ENCODE measurements around the gene TNFRSF21. TPM values are rescaled to one million over a fixed set of nuclear protein-coding genes. Genes with fewer than 3 reads are reported as not detected.

Gene TNFRSF21
- total and polyA plus RNA-seq, 2 of the 8 experiments (the other 6 are each of a cell fraction or from before 2014, with no cell fraction given): 16.4 to 52.7 TPM

DNA sequence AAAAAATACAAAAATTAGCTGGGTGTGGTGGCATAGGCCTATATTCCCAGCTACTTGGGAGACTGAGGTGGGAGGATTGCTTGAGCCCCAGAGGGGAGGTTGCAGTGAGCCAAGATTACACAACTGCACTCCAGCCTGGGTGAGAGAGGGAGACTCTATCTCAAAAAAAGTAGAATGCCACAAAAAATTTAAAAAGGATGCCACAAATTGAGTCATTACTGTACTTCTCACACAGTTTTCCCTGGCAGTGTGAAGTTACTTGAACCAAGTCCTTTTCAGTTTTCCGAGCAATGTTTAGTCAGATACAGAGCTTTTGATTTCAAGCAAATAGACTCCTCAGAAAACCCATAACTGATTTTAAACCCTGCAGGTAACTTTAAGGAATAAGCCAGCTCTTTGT lies 53.3 kb downstream of the TNFRSF21 start:
- Histone ChIP-seq H3K23ac (ENCODE audit: insufficient read length) (no peak overlapping the region), H3K79me1 (ENCODE audit: low read depth, low read length) (peaks cover 4% of the 10 kb centered on the region), H4K5ac (ENCODE audit: insufficient read length, low read depth, low read length) (no peak overlapping the region), H3K4ac (replicated peaks; ENCODE audit: insufficient read length, low read depth, low read length) (no peak overlapping the region), H3K56ac (replicated peaks; ENCODE audit: insufficient read length, low read depth, low read length) (no peak overlapping the region), H3K36me3 (ENCODE audit: control insufficient read depth in 2 of 4, insufficient read depth in 4 of 4, low read length in 3 of 4) (peaks cover 0 to 20% (median 8%) of the 10 kb centered on the region in 4 experiments; a peak in 4 of 8 replicates), H3K23me2 (ENCODE audit: low read depth, low read length) (no peaks in the 10 kb centered on the region), H4K8ac (ENCODE audit: extremely low read depth, insufficient read depth, low read length) (no peak overlapping the region), H3K18ac (ENCODE audit: extremely low read depth, low read length) (no peak overlapping the region), H2AFZ (ENCODE audit: low read length) (no peak overlapping the region), H2BK5ac (ENCODE audit: low read depth, low read length) (no peak overlapping the region), H3K27ac (ENCODE audit: low read depth, low read length) (no peak overlapping the region; the same call in 1 of the 2 replicates), H3K79me2 (ENCODE audit: control insufficient read depth in 1 of 2, insufficient read depth in 2 of 2, low read length in 2 of 2) (peaks cover 3 to 29% of the 10 kb centered on the region in 2 experiments; a peak in 2 of 4 replicates), H3K14ac (ENCODE audit: insufficient read length) (no peak overlapping the region), H3K27me3 (replicated peaks in 1 of 4; ENCODE audit: control insufficient read depth in 3 of 4, extremely low read depth in 1 of 4, insufficient read depth in 3 of 4, low read length in 3 of 4) (no peaks in the 10 kb centered on the region), H3K4me3 (ENCODE audit: extremely low read depth in 1 of 4, insufficient read depth in 2 of 4, low read depth in 3 of 4, low read length in 4 of 4) (no peak overlapping the region), H3K4me1 (replicated peaks in 1 of 4; ENCODE audit: control insufficient read depth in 3 of 4, insufficient read depth in 4 of 4, low read length in 3 of 4) (no peaks in the 10 kb centered on the region), H2AK5ac (ENCODE audit: low read depth, low read length) (no peak overlapping the region), H2BK12ac (ENCODE audit: low read depth, low read length) (no peak overlapping the region), H2BK15ac (ENCODE audit: low read length) (no peak overlapping the region), H3K9me3 (ENCODE audit: insufficient read depth in 2 of 2, low read depth in 1 of 2, low read length in 1 of 2) (no peaks in the 10 kb centered on the region), H4K20me1 (replicated peaks in 1 of 2; ENCODE audit: control insufficient read depth in 1 of 2, insufficient read depth in 2 of 2, low read length in 2 of 2) (peaks cover 7 to 8% of the 10 kb centered on the region in 2 experiments), H4K91ac (replicated peaks; ENCODE audit: insufficient read length, low read length) (no peak overlapping the region), H3K4me2 (ENCODE audit: insufficient read depth in 1 of 2, low read depth in 2 of 2, low read length in 2 of 2) (no peak overlapping the region), H2BK120ac (replicated peaks; ENCODE audit: low read depth, low read length) (no peak overlapping the region), H2BK20ac (ENCODE audit: low read length) (no peak overlapping the region), H3K9ac (replicated peaks in 1 of 4; ENCODE audit: extremely low read depth in 1 of 4, low read depth in 3 of 4, low read length in 3 of 4) (no peak overlapping the region)
- CTCF ChIA-PET (ENCODE audit: partially characterized antibody): interaction anchor here (1.0 to 2.3 kb wide), 3 partner anchors 21 to 356 kb away, joined by 3 to 7 read pairs (median 5); no protein-coding TSS in a partner anchor
- no peak for TF ChIP-seq CBX8 (IDR thresholded peaks at IDR 0.05; ENCODE audit: borderline replicate concordance, low read depth, low read length)
- no peak for TF ChIP-seq KDM5A (IDR thresholded peaks at IDR 0.05; ENCODE audit: low read length)
- no peak for TF ChIP-seq SRF (IDR thresholded peaks at IDR 0.05; ENCODE audit: low read depth, low read length)
- TF ChIP-seq, protein P1, sequence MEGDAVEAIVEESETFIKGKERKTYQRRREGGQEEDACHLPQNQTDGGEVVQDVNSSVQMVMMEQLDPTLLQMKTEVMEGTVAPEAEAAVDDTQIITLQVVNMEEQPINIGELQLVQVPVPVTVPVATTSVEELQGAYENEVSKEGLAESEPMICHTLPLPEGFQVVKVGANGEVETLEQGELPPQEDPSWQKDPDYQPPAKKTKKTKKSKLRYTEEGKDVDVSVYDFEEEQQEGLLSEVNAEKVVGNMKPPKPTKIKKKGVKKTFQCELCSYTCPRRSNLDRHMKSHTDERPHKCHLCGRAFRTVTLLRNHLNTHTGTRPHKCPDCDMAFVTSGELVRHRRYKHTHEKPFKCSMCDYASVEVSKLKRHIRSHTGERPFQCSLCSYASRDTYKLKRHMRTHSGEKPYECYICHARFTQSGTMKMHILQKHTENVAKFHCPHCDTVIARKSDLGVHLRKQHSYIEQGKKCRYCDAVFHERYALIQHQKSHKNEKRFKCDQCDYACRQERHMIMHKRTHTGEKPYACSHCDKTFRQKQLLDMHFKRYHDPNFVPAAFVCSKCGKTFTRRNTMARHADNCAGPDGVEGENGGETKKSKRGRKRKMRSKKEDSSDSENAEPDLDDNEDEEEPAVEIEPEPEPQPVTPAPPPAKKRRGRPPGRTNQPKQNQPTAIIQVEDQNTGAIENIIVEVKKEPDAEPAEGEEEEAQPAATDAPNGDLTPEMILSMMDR (IDR thresholded peaks at IDR 0.05; ENCODE audit: control extremely low read depth in 1 of 3, insufficient read depth in 1 of 3, low read depth in 1 of 3, low read length in 3 of 3): no peak
- TF ChIP-seq TBP (IDR thresholded peaks at IDR 0.05; ENCODE audit: low read depth, low read length): no peak
- no peak for TF ChIP-seq MAFK (IDR thresholded peaks at IDR 0.05; ENCODE audit: low read depth, low read length)
- TF ChIP-seq ZNF274 (IDR thresholded peaks at IDR 0.05; ENCODE audit: borderline replicate concordance, extremely low read depth, low read length): no peak
- no peak for TF ChIP-seq BRCA1 (IDR thresholded peaks at IDR 0.05; ENCODE audit: low read depth, low read length)
- no peak for TF ChIP-seq PHF8 (conservative IDR thresholded peaks at IDR 0.05; ENCODE audit: low read depth, low read length)
- FAIRE-seq (no peak), DNase-seq (ENCODE audit: low read depth in 1 of 2, low spot score in 2 of 2) (no peak)
- POLR2A ChIA-PET (ENCODE audit: partially characterized antibody): no interaction called here
- 100% methylated on average over 1 of the region's 1 CpG; no CpG with 5 or more reads in 1 of the 2 experiments for WGBS, 2 experiments (ENCODE audit: extremely low coverage in 1 of 2, insufficient coverage in 1 of 2, insufficient read length in 1 of 2, insufficient replicate concordance in 2 of 2, low coverage in 1 of 2, low lambda C conversion rate in 2 of 2, missing lambda C conversion rate in 1 of 2)
